ENCODE results near the gene CCT5.
A peak's percentile ranks its signal among the peaks of the same experiment; 100 is the strongest.

Gene CCT5

DNA sequence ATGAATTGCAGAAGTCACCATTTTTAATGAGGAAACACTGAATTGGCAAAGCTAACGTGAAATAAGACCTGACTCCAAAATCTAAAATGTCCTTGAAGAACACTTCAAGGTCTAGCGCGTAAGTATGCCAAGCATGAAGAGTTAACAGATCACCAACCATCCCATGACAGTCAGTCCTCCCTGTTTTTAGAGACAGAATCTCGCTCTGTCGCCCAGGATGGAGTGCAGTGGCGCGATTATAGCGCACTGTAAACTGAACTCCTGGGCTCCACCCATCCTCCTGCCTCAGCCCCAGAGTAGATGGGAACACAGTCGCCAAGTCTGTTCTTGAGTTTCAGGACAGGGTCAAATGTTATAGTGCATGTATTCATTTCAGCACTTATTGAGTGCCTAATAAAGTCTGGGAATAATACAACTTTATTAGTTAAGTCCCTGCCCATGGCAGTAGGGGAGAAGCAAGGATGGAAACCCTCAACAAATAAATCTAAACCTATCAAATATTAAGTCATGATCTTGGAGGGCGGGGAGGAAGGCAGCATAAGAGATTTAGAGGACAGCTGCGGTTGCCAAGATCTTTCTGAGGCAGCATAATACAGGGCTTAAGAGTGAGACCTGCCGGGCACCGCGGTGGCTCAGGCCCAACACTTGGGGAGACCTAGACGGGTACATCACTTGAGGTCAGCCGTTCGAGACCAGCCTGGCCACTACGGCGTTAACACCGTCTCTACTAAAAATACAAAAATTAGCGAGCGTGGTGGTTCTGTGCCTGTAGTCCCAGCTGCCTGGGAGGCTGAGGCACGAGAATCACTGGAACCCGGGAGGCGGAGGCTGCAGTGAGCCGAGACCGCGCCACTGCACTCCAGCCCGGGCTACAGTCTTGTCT is 1.5 kb upstream of the CCT5 start:
- peaks cover 26% of the 10 kb centered on the region for H3K4me1 Mint-ChIP-seq
- peaks cover 11% of the 10 kb centered on the region for H3K36me3 Mint-ChIP-seq (ENCODE audit: low read depth)
- no peaks in the 10 kb centered on the region for H3K27me3 Mint-ChIP-seq (ENCODE audit: low read depth)
- peak overlapping the region; percentile 89 to 96 (median 92) for H3K4me3 Mint-ChIP-seq
- H3K27ac Mint-ChIP-seq = peak overlapping the region; percentile 100
- TF ChIP-seq, protein P1, sequence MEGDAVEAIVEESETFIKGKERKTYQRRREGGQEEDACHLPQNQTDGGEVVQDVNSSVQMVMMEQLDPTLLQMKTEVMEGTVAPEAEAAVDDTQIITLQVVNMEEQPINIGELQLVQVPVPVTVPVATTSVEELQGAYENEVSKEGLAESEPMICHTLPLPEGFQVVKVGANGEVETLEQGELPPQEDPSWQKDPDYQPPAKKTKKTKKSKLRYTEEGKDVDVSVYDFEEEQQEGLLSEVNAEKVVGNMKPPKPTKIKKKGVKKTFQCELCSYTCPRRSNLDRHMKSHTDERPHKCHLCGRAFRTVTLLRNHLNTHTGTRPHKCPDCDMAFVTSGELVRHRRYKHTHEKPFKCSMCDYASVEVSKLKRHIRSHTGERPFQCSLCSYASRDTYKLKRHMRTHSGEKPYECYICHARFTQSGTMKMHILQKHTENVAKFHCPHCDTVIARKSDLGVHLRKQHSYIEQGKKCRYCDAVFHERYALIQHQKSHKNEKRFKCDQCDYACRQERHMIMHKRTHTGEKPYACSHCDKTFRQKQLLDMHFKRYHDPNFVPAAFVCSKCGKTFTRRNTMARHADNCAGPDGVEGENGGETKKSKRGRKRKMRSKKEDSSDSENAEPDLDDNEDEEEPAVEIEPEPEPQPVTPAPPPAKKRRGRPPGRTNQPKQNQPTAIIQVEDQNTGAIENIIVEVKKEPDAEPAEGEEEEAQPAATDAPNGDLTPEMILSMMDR (IDR thresholded peaks at IDR 0.05; ENCODE audit: unreplicated experiment in 3 of 3) = no peak
- no peaks in the 10 kb centered on the region for H3K9me3 Mint-ChIP-seq

DNA sequence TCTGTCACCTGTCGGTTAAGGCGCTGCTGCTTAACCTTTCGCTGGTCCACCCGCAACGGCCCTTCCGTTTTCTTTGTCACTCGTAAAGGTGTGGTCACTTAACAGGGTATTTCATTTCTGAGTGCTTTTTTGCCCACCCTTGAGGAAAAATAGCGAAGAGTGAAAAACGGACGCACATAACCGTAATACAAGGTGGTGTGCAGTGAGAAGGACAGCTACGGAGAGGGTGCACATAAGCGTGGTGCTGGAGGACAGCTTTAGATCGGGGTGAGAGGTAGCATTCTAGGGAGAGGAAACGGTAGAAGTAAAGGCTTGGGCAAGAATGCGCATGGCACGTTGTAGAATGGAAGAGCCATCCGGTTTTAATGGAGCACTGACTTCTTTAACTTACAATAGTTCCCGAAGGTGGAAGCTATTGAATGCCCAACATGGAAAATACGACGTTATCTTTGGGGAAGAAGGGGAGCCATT is 761 bp downstream of the CCT5 start:
- Mint-ChIP-seq H3K4me3 (peak overlapping the region; percentile 92 to 96 (median 96)), H3K27ac (peak overlapping the region; percentile 13 to 64 (median 32)), H3K4me1 (peaks cover 26% of the 10 kb centered on the region), H3K9me3 (no peaks in the 10 kb centered on the region), H3K36me3 (ENCODE audit: low read depth) (peaks cover 25% of the 10 kb centered on the region), H3K27me3 (ENCODE audit: low read depth) (no peaks in the 10 kb centered on the region)
- TF ChIP-seq, protein P1 (IDR thresholded peaks at IDR 0.05; ENCODE audit: unreplicated experiment in 3 of 3) = no peak

DNA sequence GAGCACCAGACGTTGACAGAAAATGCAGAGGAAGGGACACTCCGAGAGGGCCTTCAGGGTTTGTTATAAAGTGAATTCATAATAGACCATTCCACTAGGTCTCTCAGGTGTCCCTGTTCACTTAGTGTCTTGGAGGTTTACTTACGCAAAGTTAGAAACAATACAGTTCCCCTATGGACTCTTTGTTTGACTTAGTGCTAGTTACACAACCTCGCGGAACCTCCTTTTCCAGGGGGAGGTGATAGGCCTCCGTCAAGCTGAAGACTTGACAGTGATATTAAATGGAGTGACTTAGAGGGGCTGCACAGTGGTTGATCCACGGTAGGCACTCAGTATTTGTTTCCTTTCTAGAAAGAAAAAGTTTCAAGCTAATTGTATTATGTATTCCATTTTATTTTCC is 1.3 kb downstream of the CCT5 start:
- Mint-ChIP-seq H3K36me3 (ENCODE audit: low read depth) (peaks cover 31% of the 10 kb centered on the region), H3K4me3 (peak overlapping the region; percentile 92 to 96 (median 96)), H3K4me1 (peaks cover 26% of the 10 kb centered on the region), H3K9me3 (no peaks in the 10 kb centered on the region), H3K27ac (peak overlapping the region; percentile 13 to 64 (median 32)), H3K27me3 (ENCODE audit: low read depth) (no peaks in the 10 kb centered on the region)
- TF ChIP-seq, protein P1 (IDR thresholded peaks at IDR 0.05; ENCODE audit: unreplicated experiment in 3 of 3) = no peak

DNA sequence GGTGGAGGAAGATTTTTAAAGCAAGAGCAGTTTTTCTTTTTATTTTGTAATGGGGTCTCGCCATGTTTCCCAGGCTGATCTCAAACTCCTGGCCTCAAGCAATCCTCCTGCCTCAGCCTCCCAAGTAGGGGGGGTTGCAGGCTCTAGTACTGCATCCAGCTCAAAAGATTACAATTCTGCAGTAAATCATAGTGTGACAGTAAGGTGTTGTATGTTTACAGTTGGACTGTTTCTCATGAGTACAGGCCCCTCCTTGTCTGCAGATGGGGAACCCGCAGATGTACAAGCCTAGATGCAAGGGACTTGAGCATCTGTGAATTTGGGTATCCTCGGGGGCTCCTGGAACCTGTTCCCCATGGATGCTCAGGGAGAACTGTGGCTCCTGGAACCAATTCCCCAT is 3.3 kb downstream of the CCT5 start:
- Mint-ChIP-seq H3K27ac (no peak overlapping the region), H3K36me3 (ENCODE audit: low read depth) (peaks cover 44% of the 10 kb centered on the region), H3K4me1 (peaks cover 28% of the 10 kb centered on the region), H3K27me3 (ENCODE audit: low read depth) (no peaks in the 10 kb centered on the region), H3K9me3 (no peaks in the 10 kb centered on the region), H3K4me3 (peak overlapping the region in 1 of 3 experiments; percentile 15)
- TF ChIP-seq, protein P1 (IDR thresholded peaks at IDR 0.05; ENCODE audit: unreplicated experiment in 3 of 3) = no peak

DNA sequence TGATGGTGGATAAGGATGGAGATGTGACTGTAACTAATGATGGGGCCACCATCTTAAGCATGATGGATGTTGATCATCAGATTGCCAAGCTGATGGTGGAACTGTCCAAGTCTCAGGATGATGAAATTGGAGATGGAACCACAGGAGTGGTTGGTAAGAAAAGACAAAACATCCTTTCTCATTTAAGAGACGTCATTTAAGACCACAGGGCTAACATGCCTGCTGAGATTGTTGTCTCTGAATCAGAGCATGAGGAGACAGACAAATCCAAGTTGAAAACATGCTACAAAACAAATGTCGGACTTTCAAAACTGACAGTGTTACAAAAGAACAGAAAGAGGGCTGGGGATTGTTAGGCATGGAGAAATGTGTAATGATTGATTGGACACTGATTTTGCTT is 4.6 kb downstream of the CCT5 start:
- no peak overlapping the region for H3K4me3 Mint-ChIP-seq
- H3K36me3 Mint-ChIP-seq (ENCODE audit: low read depth) = peaks cover 56% of the 10 kb centered on the region
- H3K9me3 Mint-ChIP-seq = no peaks in the 10 kb centered on the region
- no peaks in the 10 kb centered on the region for H3K27me3 Mint-ChIP-seq (ENCODE audit: low read depth)
- H3K27ac Mint-ChIP-seq = no peak overlapping the region
- peaks cover 24% of the 10 kb centered on the region for H3K4me1 Mint-ChIP-seq
- TF ChIP-seq, protein P1 (IDR thresholded peaks at IDR 0.05; ENCODE audit: unreplicated experiment in 3 of 3) = no peak
